Measurements from ENCODE around the gene GPER1. TPM values are rescaled to one million over a fixed set of nuclear protein-coding genes. Genes with fewer than 3 reads are reported as not detected.

Gene GPER1
- total RNA-seq, 2 donors from 2014 or later = 4.6 to 7.6 TPM

Other genes with a start within 250 kb of the GPER1 start
- gene GET4, start 211.6 kb upstream of the GPER1 start, total RNA-seq = 10 to 100 TPM; 17.8 to 28.3 TPM
- gene ADAP1, start 133.4 kb upstream of the GPER1 start, total RNA-seq = 1 to 10 TPM; 6.9 to 8.2 TPM
- gene COX19, start 112.6 kb upstream of the GPER1 start, total RNA-seq = 1 to 10 TPM; 6.6 to 8.5 TPM
- gene CYP2W1, start 104.9 kb upstream of the GPER1 start, total RNA-seq = not detected
- gene GPR146, start 43.6 kb upstream of the GPER1 start, total RNA-seq = 10 to 100 TPM in 1 of 2 donors, 1 to 10 TPM in 1; 9.0 to 17.7 TPM
- gene ZFAND2A, start 72.1 kb downstream of the GPER1 start, total RNA-seq = 10 to 100 TPM in 1 of 2 donors, 1 to 10 TPM in 1; 9.8 to 16.7 TPM
- gene UNCX, start 144.8 kb downstream of the GPER1 start, total RNA-seq = not detected